Gastroesophageal sphincter (tissue), 4 donors: ENCODE data around the gene SYT14. TPM values are rescaled to one million over a fixed set of nuclear protein-coding genes. Genes with fewer than 3 reads are reported as not detected.

Experiments
- ATAC-seq: fragments of 150-250 bp; one replicate; pipeline ENCODE4 v1.9.1; 2016; ENCODE audit warnings: mild to moderate bottlenecking, moderate library complexity
- H3K27ac ChIP-seq, 4 donors: fragments of 200-600 bp; sonication (generic) in 3 of 4; 1 replicate in 3 of 4; 2 replicates in 1 of 4; pipeline ENCODE4 v1.5.1; 2016 to 2019
- H3K27me3 ChIP-seq: fragments of 200-600 bp; sonication (generic); one replicate; pipeline ENCODE4 v1.5.1; 2019
- H3K36me3 ChIP-seq, 2 donors: fragments of 200-600 bp; sonication (generic); one replicate each; pipeline ENCODE4 v1.5.1; 2019; ENCODE audit warnings: control low read depth in 1 of 2
- H3K4me1 ChIP-seq, 3 donors: fragments of 200-600 bp; sonication (generic); 1 replicate in 2 of 3; 2 replicates in 1 of 3; pipeline ENCODE4 v1.5.1; 2016 to 2019; ENCODE audit warnings: control low read depth in 2 of 3
- H3K4me3 ChIP-seq, 2 donors: fragments of 200-600 bp; sonication (generic); one replicate each; pipeline ENCODE4 v1.5.1; 2019; ENCODE audit warnings: mild to moderate bottlenecking in 1 of 2, moderate library complexity in 1 of 2
- H3K9me3 ChIP-seq, 3 donors: fragments of 200-600 bp; sonication (generic); one replicate each; pipeline ENCODE4 v1.5.1; 2017 to 2019; ENCODE audit warnings: control low read depth in 2 of 3
- CTCF ChIP-seq, 4 experiments: fragments of 200-600 bp in 2 of 4; fragments of 450-650 bp in 2 of 4; sonication (generic) in 1 of 4; IDR thresholded peaks; one replicate each; pipeline ENCODE4 v1.5.1; 2017 to 2019; ENCODE audit warnings: antibody characterized with exemption in 4 of 4, mild to moderate bottlenecking in 2 of 4, moderate library complexity in 2 of 4
- EP300 ChIP-seq: sonication (generic); formaldehyde crosslinking; IDR thresholded peaks from one replicate; pipeline ENCODE4 v1.6.1; 2017; ENCODE audit warnings: antibody characterized with exemption, mild to moderate bottlenecking
- POLR2A ChIP-seq, 2 donors: fragments of 450-650 bp; IDR thresholded peaks; one replicate each; pipeline ENCODE4 v1.6.1; 2017; ENCODE audit warnings: antibody characterized with exemption in 2 of 2, mild to moderate bottlenecking in 2 of 2, moderate library complexity in 1 of 2
- POLR2AphosphoS5 ChIP-seq: sonication (generic); formaldehyde crosslinking; IDR thresholded peaks from one replicate; pipeline ENCODE4 v1.6.1; 2017; ENCODE audit warnings: antibody characterized with exemption
- WGBS, 2 donors: methylation state at CpG; one replicate each; pipeline ENCODE4 v1.1.5; 2018; ENCODE audit warnings: low coverage in 1 of 2; 5-methylcytosine and 5-hydroxymethylcytosine counted together
- total RNA-seq, 4 donors: library from RNA; depleted of rRNA; stranded (reverse); fragments of >200 nt; gene quantifications; one replicate each; pipeline ENCODE4 v1.1.0, GENCODE V29; 2016

Gene SYT14
- total RNA-seq, 4 donors from 2014 or later: under 0.01 to 0.27 TPM; not detected in 2

DNA sequence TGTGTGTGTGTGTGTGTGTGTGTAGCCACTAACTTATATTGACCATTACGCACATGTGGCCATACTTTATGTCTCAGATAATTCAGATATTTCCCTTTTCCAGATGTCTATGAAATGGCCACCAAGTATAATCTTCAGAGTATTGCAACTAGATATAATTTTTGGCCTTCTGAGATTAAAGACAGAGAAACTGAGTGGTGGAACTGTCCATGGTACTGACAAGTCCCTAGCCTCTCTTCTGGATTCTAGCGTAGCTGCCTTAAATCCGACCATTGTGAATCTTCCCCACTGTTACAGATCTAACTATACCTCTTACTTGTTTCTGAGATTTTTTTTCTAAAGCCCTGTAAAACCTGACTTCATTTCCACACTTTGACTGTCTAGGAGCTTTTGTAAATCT is 194.6 kb downstream of the SYT14 start:
- H3K9me3 ChIP-seq: no peaks in the 10 kb centered on the region
- WGBS, 2 donors: 12 to 42% methylated on average over 2 to 3 of the region's 3 CpGs

DNA sequence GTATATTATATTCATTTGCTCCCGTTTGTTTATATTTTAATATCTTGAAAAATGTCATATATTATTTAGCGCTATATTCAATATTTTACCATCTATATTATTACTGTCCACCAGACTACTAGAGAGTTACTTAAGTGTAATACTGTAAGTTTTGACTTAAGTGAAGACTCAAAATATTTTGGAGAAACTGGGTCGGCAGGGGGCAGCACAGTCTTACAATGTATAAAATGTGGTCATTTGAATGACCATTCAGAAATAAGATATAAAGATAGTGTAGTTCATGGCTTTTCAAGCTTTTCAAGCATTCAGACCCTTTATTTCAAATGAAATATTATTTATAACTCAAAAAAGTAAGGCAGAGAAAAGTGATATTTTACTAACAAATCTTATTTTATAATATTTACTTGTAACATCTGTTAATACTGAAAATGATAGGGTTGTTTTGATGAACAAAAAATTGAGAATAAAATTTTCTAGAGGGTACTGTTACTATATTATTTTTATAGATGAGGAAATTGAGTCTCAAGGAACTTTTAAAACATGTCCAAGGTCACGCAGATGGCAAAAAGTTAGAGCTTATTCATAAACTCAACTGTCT is 205.5 kb downstream of the SYT14 start:
- 22 to 35% methylated on average over 4 of the region's 4 CpGs for WGBS, 2 donors
- ATAC-seq: no peak
- Histone ChIP-seq H3K36me3 (no peaks in the 10 kb centered on the region), H3K27ac (no peak overlapping the region), H3K9me3 (no peaks in the 10 kb centered on the region), H3K4me3 (no peak overlapping the region), H3K4me1 (no peaks in the 10 kb centered on the region), H3K27me3 (no peaks in the 10 kb centered on the region)
- TF ChIP-seq CTCF (IDR thresholded peaks at IDR 0.05) (peak; percentile 55 to 73 (median 66)), POLR2A (IDR thresholded peaks at IDR 0.05) (no peak)

More for the DNA sequence above, 194.6 kb downstream of the SYT14 start:
- H3K4me1 ChIP-seq: no peaks in the 10 kb centered on the region
- no peaks in the 10 kb centered on the region for H3K27me3 ChIP-seq
- no peak overlapping the region for H3K27ac ChIP-seq
- TF ChIP-seq EP300: no peak
- TF ChIP-seq POLR2AphosphoS5: no peak
- TF ChIP-seq CTCF (IDR thresholded peaks at IDR 0.05): no peak
- TF ChIP-seq POLR2A (IDR thresholded peaks at IDR 0.05): no peak
- H3K4me3 ChIP-seq: no peak overlapping the region
- no peak for ATAC-seq
- no peaks in the 10 kb centered on the region for H3K36me3 ChIP-seq

DNA sequence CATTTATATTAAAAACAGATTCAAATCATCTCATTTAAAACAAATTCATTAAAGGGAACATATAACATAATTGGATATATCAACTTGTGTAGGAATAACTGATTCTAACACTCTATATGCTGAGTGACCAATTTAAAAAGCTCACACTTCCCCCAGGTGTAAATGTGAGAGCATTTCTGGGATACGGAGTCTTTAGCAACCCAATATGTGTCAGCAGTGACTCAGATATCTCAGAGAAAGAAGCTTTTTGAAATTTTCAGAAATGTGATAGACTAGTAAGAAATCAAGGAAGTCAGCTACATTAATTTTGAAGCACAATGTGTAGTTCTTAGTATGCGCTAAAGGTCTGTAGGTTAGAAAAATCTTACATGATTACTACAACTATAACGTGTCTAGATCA is 206.7 kb downstream of the SYT14 start:
- no peak for TF ChIP-seq POLR2A (IDR thresholded peaks at IDR 0.05)
- no peak for TF ChIP-seq CTCF (IDR thresholded peaks at IDR 0.05)
- no peak for TF ChIP-seq POLR2AphosphoS5
- ATAC-seq: no peak
- 64 to 69% methylated on average over 3 of the region's 3 CpGs for WGBS, 2 donors

DNA sequence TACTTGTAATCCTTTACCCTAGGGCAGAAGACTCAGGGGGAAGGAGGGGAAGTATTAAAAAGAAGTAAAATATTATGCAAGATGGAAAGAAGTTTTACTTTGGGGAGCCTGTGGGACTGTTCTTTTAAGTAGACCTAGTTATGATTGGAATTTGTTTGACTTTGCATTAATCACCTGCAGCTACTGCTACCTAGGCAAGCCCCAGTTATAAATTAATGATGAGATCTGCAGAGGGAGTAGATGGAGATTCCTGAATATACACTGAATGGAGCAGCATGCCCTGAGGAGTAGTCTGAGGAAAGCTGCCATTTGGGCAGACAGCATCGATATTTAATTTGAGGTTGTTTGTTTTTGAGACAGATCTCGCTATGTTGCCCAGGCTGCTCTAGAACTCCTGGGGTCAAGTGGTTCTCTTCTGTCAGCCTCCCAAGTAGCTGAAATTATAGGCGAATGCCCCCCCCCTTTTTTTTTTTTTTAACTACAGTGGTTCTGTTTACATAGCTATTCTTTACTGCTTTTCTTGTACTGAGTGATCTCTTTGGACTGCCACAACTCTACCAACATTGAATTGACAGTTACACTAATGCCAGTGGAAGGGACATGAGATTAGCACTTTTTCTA is 213.1 kb downstream of the SYT14 start:
- H3K4me1 ChIP-seq: no peaks in the 10 kb centered on the region
- H3K4me3 ChIP-seq: no peak overlapping the region
- H3K27ac ChIP-seq: no peak overlapping the region
- TF ChIP-seq CTCF (IDR thresholded peaks at IDR 0.05) (no peak), POLR2A (IDR thresholded peaks at IDR 0.05) (no peak), POLR2AphosphoS5 (no peak), EP300 (no peak)
- 28 to 65% methylated on average over 3 of the region's 3 CpGs for WGBS, 2 donors
- ATAC-seq: no peak
- H3K36me3 ChIP-seq: no peaks in the 10 kb centered on the region
- no peaks in the 10 kb centered on the region for H3K9me3 ChIP-seq
- no peaks in the 10 kb centered on the region for H3K27me3 ChIP-seq

More for the DNA sequence above, 206.7 kb downstream of the SYT14 start:
- Histone ChIP-seq H3K4me3 (no peak overlapping the region), H3K36me3 (no peaks in the 10 kb centered on the region), H3K9me3 (no peaks in the 10 kb centered on the region), H3K27ac (no peak overlapping the region), H3K27me3 (no peaks in the 10 kb centered on the region), H3K4me1 (no peaks in the 10 kb centered on the region)

GRCh38 chr1:210159211-210159610 is 221.2 kb downstream of the SYT14 start:
- TF ChIP-seq POLR2A (IDR thresholded peaks at IDR 0.05): no peak
- TF ChIP-seq CTCF (IDR thresholded peaks at IDR 0.05): no peak
- TF ChIP-seq EP300: no peak
- no peak for TF ChIP-seq POLR2AphosphoS5
- no peak overlapping the region for H3K4me3 ChIP-seq
- H3K27ac ChIP-seq: no peak overlapping the region
- ATAC-seq: no peak
- WGBS, 2 donors: 34 to 69% methylated on average over 2 of the region's 2 CpGs
- H3K36me3 ChIP-seq: no peaks in the 10 kb centered on the region
- H3K9me3 ChIP-seq: no peaks in the 10 kb centered on the region
- no peaks in the 10 kb centered on the region for H3K27me3 ChIP-seq
- no peaks in the 10 kb centered on the region for H3K4me1 ChIP-seq
